HL-60 (cell line): ENCODE measurements around the gene POLR2J3.
"Not testable (repeated sequence)": the region's sequence is repeated elsewhere in the genome, so short reads cannot be mapped to it uniquely, and the experiment has no call there.

Experiments used
- POLR2AphosphoS5 ChIP-seq: IDR thresholded peaks from 2 replicates; pipeline ENCODE4 v1.6.1; 2012; ENCODE audit warnings: low read depth
- SPI1 ChIP-seq: IDR thresholded peaks from 2 replicates; pipeline ENCODE4 v1.6.1; 2012; ENCODE audit warnings: low read depth, mild to moderate bottlenecking, borderline replicate concordance
- TF ChIP-seq, protein P1 (sequence below): IDR thresholded peaks from one replicate; pipeline ENCODE4 v1.5.1; 2011; ENCODE audit warnings: low read length, control low read depth, inconsistent platforms; ENCODE audit not compliant: insufficient read depth

- TF ChIP-seq, protein P1, sequence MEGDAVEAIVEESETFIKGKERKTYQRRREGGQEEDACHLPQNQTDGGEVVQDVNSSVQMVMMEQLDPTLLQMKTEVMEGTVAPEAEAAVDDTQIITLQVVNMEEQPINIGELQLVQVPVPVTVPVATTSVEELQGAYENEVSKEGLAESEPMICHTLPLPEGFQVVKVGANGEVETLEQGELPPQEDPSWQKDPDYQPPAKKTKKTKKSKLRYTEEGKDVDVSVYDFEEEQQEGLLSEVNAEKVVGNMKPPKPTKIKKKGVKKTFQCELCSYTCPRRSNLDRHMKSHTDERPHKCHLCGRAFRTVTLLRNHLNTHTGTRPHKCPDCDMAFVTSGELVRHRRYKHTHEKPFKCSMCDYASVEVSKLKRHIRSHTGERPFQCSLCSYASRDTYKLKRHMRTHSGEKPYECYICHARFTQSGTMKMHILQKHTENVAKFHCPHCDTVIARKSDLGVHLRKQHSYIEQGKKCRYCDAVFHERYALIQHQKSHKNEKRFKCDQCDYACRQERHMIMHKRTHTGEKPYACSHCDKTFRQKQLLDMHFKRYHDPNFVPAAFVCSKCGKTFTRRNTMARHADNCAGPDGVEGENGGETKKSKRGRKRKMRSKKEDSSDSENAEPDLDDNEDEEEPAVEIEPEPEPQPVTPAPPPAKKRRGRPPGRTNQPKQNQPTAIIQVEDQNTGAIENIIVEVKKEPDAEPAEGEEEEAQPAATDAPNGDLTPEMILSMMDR = not testable (repeated sequence)
- not testable (repeated sequence) for TF ChIP-seq SPI1, POLR2AphosphoS5
These were observed 41.9 kb upstream of the POLR2J3 start for GRCh38 chr7:102614346-102614697.
